Mucosa of stomach (tissue), 1 donor: ENCODE results near the gene IMMT.

Source experiments
- H3K27me3 ChIP-seq: one replicate; pipeline ENCODE4 v1.7.0; 2013; ENCODE audit warnings: mild to moderate bottlenecking, low read length; ENCODE audit not compliant: control insufficient read depth, insufficient read depth
- H3K36me3 ChIP-seq: one replicate; pipeline ENCODE4 v1.7.0; 2013; ENCODE audit warnings: low read length; ENCODE audit not compliant: control insufficient read depth, insufficient read depth
- H3K4me1 ChIP-seq: one replicate; pipeline ENCODE4 v1.7.0; 2013; ENCODE audit warnings: mild to moderate bottlenecking, low read length; ENCODE audit not compliant: control insufficient read depth, insufficient read depth
- H3K4me3 ChIP-seq: one replicate; pipeline ENCODE4 v1.7.0; 2013; ENCODE audit warnings: low read length
- H3K9ac ChIP-seq: one replicate; pipeline ENCODE4 v1.7.0; 2013; ENCODE audit warnings: mild to moderate bottlenecking, low read length, moderate library complexity
- H3K9me3 ChIP-seq: one replicate; pipeline ENCODE4 v1.7.0; 2013; ENCODE audit warnings: mild to moderate bottlenecking, low read length, moderate library complexity; ENCODE audit not compliant: control insufficient read depth
- donor health status: Pancreatic carcinoma.

IMMT gene

GRCh38 chr2:86186431-86186830, 8.8 kb downstream of the IMMT start:
- peaks cover 14% of the 10 kb centered on the region for H3K4me1 ChIP-seq
- H3K27me3 ChIP-seq = no peaks in the 10 kb centered on the region
- no peaks in the 10 kb centered on the region for H3K9me3 ChIP-seq
- no peaks in the 10 kb centered on the region for H3K36me3 ChIP-seq
- H3K9ac ChIP-seq = no peak overlapping the region
- no peak overlapping the region for H3K4me3 ChIP-seq

GRCh38 chr2:86185517-86186212, 9.6 kb downstream of the IMMT start:
- Histone ChIP-seq H3K9ac (no peak overlapping the region), H3K4me3 (no peak overlapping the region), H3K9me3 (no peaks in the 10 kb centered on the region), H3K36me3 (no peaks in the 10 kb centered on the region), H3K27me3 (no peaks in the 10 kb centered on the region), H3K4me1 (peaks cover 14% of the 10 kb centered on the region)

GRCh38 chr2:86176597-86176996, 18.7 kb downstream of the IMMT start:
- Histone ChIP-seq H3K27me3 (no peaks in the 10 kb centered on the region), H3K36me3 (no peaks in the 10 kb centered on the region), H3K9me3 (no peaks in the 10 kb centered on the region), H3K4me3 (no peak overlapping the region), H3K4me1 (peaks cover 8% of the 10 kb centered on the region), H3K9ac (no peak overlapping the region)

GRCh38 chr2:86175828-86176227, 19.4 kb downstream of the IMMT start:
- no peaks in the 10 kb centered on the region for H3K9me3 ChIP-seq
- H3K4me3 ChIP-seq = no peak overlapping the region
- peaks cover 8% of the 10 kb centered on the region for H3K4me1 ChIP-seq
- no peaks in the 10 kb centered on the region for H3K36me3 ChIP-seq
- no peaks in the 10 kb centered on the region for H3K27me3 ChIP-seq
- no peak overlapping the region for H3K9ac ChIP-seq

GRCh38 chr2:86174445-86174844, 20.8 kb downstream of the IMMT start:
- Histone ChIP-seq H3K4me3 (no peak overlapping the region), H3K4me1 (peaks cover 8% of the 10 kb centered on the region), H3K27me3 (no peaks in the 10 kb centered on the region), H3K36me3 (no peaks in the 10 kb centered on the region), H3K9me3 (no peaks in the 10 kb centered on the region), H3K9ac (no peak overlapping the region)

- no peak overlapping the region for H3K4me3 ChIP-seq
- H3K27me3 ChIP-seq = no peaks in the 10 kb centered on the region
- peaks cover 8% of the 10 kb centered on the region for H3K4me1 ChIP-seq
- no peak overlapping the region for H3K9ac ChIP-seq
- H3K9me3 ChIP-seq = no peaks in the 10 kb centered on the region
- H3K36me3 ChIP-seq = peaks cover 5% of the 10 kb centered on the region
Observed at GRCh38 chr2:86172610-86173009, 22.7 kb downstream of the IMMT start.

GRCh38 chr2:86171295-86171694, 24.0 kb downstream of the IMMT start:
- Histone ChIP-seq H3K9me3 (no peaks in the 10 kb centered on the region), H3K36me3 (peaks cover 5% of the 10 kb centered on the region), H3K9ac (no peak overlapping the region), H3K27me3 (no peaks in the 10 kb centered on the region), H3K4me3 (no peak overlapping the region), H3K4me1 (peaks cover 5% of the 10 kb centered on the region)

GRCh38 chr2:86170449-86170848, 24.8 kb downstream of the IMMT start:
- Histone ChIP-seq H3K4me1 (no peaks in the 10 kb centered on the region), H3K27me3 (no peaks in the 10 kb centered on the region), H3K4me3 (no peak overlapping the region), H3K9ac (no peak overlapping the region), H3K36me3 (peaks cover 5% of the 10 kb centered on the region), H3K9me3 (no peaks in the 10 kb centered on the region)

- H3K36me3 ChIP-seq = no peaks in the 10 kb centered on the region
- no peaks in the 10 kb centered on the region for H3K4me1 ChIP-seq
- no peaks in the 10 kb centered on the region for H3K9me3 ChIP-seq
- no peaks in the 10 kb centered on the region for H3K27me3 ChIP-seq
- no peak overlapping the region for H3K4me3 ChIP-seq
- no peak overlapping the region for H3K9ac ChIP-seq
Observed at GRCh38 chr2:86160156-86160952, 34.9 kb downstream of the IMMT start.

GRCh38 chr2:86158286-86158685, 37.0 kb downstream of the IMMT start:
- Histone ChIP-seq H3K27me3 (no peaks in the 10 kb centered on the region), H3K36me3 (no peaks in the 10 kb centered on the region), H3K4me3 (no peak overlapping the region), H3K9me3 (no peaks in the 10 kb centered on the region), H3K9ac (no peak overlapping the region), H3K4me1 (no peaks in the 10 kb centered on the region)

GRCh38 chr2:86157009-86157556, 38.2 kb downstream of the IMMT start:
- no peaks in the 10 kb centered on the region for H3K27me3 ChIP-seq
- no peak overlapping the region for H3K4me3 ChIP-seq
- H3K4me1 ChIP-seq = no peaks in the 10 kb centered on the region
- no peak overlapping the region for H3K9ac ChIP-seq
- H3K9me3 ChIP-seq = no peaks in the 10 kb centered on the region
- no peaks in the 10 kb centered on the region for H3K36me3 ChIP-seq

- Histone ChIP-seq H3K4me3 (no peak overlapping the region), H3K27me3 (no peaks in the 10 kb centered on the region), H3K9me3 (no peaks in the 10 kb centered on the region), H3K36me3 (peaks cover 4% of the 10 kb centered on the region), H3K4me1 (no peaks in the 10 kb centered on the region), H3K9ac (no peak overlapping the region)
Observed at GRCh38 chr2:86150502-86150901, 44.8 kb downstream of the IMMT start.
